SK-N-SH (cell line): ENCODE results near the gene RAB8B.

Experiments
- GATA2 ChIP-seq: sonication (generic); formaldehyde crosslinking; IDR thresholded peaks from 2 replicates; pipeline ENCODE4 v1.5.0; 2020; ENCODE audit warnings: mild to moderate bottlenecking, missing genetic modification reagents
- POLR2AphosphoS5 ChIP-seq: IDR thresholded peaks from 2 replicates; pipeline ENCODE4 v1.6.1; 2012; ENCODE audit warnings: low read depth, low read length
- RAD21 ChIP-seq: IDR thresholded peaks from 2 replicates; pipeline ENCODE4 v1.6.1; 2012; ENCODE audit warnings: mild to moderate bottlenecking, low read length
- RCOR1 ChIP-seq: fragments of 150-350 bp; IDR thresholded peaks from 2 replicates; pipeline ENCODE4 v1.6.1; 2017; ENCODE audit warnings: antibody characterized with exemption, low read length
- SIN3A ChIP-seq: IDR thresholded peaks from 2 replicates; pipeline ENCODE4 v1.6.1; 2012; ENCODE audit warnings: low read depth, mild to moderate bottlenecking, low read length, moderate library complexity, borderline replicate concordance
- TAF1 ChIP-seq: IDR thresholded peaks from 2 replicates; pipeline ENCODE4 v1.6.1; 2012; ENCODE audit warnings: low read depth, mild to moderate bottlenecking, low read length, moderate library complexity, borderline replicate concordance
- USF1 ChIP-seq: IDR thresholded peaks from 2 replicates; pipeline ENCODE4 v1.4.0; 2012; ENCODE audit warnings: low read depth, borderline replicate concordance
- ZBTB33 ChIP-seq: IDR thresholded peaks from 2 replicates; pipeline ENCODE4 v1.4.0; 2012; ENCODE audit warnings: low read depth, borderline replicate concordance
- TF ChIP-seq, protein P1 (sequence below): fragments of 200-600 bp; sonication (generic); IDR thresholded peaks from 2 replicates; pipeline ENCODE4 v1.6.1; 2017; ENCODE audit warnings: antibody characterized with exemption, mild to moderate bottlenecking, moderate library complexity

- TF ChIP-seq, protein P1, sequence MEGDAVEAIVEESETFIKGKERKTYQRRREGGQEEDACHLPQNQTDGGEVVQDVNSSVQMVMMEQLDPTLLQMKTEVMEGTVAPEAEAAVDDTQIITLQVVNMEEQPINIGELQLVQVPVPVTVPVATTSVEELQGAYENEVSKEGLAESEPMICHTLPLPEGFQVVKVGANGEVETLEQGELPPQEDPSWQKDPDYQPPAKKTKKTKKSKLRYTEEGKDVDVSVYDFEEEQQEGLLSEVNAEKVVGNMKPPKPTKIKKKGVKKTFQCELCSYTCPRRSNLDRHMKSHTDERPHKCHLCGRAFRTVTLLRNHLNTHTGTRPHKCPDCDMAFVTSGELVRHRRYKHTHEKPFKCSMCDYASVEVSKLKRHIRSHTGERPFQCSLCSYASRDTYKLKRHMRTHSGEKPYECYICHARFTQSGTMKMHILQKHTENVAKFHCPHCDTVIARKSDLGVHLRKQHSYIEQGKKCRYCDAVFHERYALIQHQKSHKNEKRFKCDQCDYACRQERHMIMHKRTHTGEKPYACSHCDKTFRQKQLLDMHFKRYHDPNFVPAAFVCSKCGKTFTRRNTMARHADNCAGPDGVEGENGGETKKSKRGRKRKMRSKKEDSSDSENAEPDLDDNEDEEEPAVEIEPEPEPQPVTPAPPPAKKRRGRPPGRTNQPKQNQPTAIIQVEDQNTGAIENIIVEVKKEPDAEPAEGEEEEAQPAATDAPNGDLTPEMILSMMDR = no peak
- no peak for TF ChIP-seq RCOR1
- TF ChIP-seq SIN3A = no peak
- TF ChIP-seq POLR2AphosphoS5 = no peak
- TF ChIP-seq RAD21 = no peak
- TF ChIP-seq TAF1 = no peak
- no peak for TF ChIP-seq USF1
- no peak for TF ChIP-seq GATA2
- TF ChIP-seq ZBTB33 = no peak
Measured at GRCh38 chr15:63299943-63300575, 110.7 kb downstream of the RAB8B start.
